ENCODE measurements around the gene CORO2B.

The CORO2B gene

DNA sequence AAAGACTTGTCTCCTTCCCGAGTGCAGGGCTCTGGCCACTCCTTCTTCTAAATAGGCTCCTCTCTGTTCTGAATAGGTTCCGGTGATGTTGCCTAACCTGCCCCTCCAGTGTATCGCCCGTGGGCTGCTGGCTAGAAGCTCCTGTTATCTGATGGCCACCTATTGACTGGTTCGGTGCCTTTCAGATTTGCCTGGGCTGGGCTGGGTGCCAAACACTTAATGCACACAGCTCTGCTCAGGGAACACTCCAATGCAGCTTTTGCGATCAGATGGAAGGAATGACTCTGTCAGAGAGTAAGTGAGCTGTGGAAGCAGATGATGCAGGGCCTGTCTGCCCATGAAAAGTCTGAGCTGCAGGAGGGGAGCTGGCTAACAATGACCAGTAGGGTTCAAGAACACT, 112.9 kb downstream of the CORO2B start:
- CTCF ChIA-PET: interaction anchor here (0.6 to 1.9 kb wide), 3 partner anchors 11 to 54 kb away, joined by 3 to 6 read pairs (median 3); no protein-coding TSS in a partner anchor
- H3K36me3 ChIP-seq (ENCODE audit: control insufficient read depth in 4 of 4, insufficient read depth in 4 of 4, low read length in 3 of 4): no peaks in the 10 kb centered on the region
- POLR2A ChIA-PET: no interaction called here
- no peak overlapping the region for H3K4me3 ChIP-seq (ENCODE audit: control insufficient read depth in 1 of 7, extremely low read depth in 1 of 7, insufficient read depth in 4 of 7, low read depth in 2 of 7, low read length in 6 of 7)
- H3K9me3 ChIP-seq (ENCODE audit: control extremely low read depth in 1 of 5, control insufficient read depth in 4 of 5, insufficient read depth in 2 of 5, low read depth in 1 of 5, low read length in 4 of 5): no peaks in the 10 kb centered on the region
- no peak for DNase-seq
- WGBS (ENCODE audit: insufficient coverage): 93% methylated on average over 4 of the region's 6 CpGs
- peaks cover 0 to 6% (median 4%) of the 10 kb centered on the region in 4 experiments for H3K4me1 ChIP-seq (ENCODE audit: control extremely low read depth in 1 of 4, control insufficient read depth in 4 of 4, insufficient read depth in 4 of 4, low read length in 3 of 4)
- H3K27me3 ChIP-seq (replicated peaks in 2 of 5; ENCODE audit: control insufficient read depth in 4 of 5, insufficient read depth in 5 of 5, low read length in 4 of 5): no peaks in the 10 kb centered on the region
- H3K27ac ChIP-seq (ENCODE audit: insufficient read depth in 1 of 2, low read depth in 1 of 2, low read length in 2 of 2, poor library complexity in 1 of 2, severe bottlenecking in 2 of 2): no peak overlapping the region

DNA sequence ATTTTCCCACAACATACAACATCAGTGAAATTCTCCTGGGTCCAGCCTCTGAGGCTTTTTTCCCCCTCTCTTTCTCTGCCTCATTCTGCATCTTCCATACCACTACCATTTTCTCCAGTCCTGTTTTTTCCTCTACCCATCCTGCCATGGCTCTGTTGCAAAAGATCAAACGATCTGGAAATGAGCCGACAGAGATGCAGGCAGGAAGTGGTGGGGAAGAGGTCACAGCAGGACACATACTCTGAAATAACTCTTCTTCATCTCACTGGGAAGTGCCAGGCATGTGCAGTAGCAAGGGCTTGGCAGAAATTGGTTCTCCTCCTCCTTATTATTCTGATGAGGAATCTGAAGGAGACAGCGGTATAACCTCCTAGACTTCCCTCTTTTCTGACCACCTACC, 114.3 kb downstream of the CORO2B start:
- Histone ChIP-seq H3K4me3 (ENCODE audit: control insufficient read depth in 1 of 7, extremely low read depth in 1 of 7, insufficient read depth in 4 of 7, low read depth in 2 of 7, low read length in 6 of 7) (no peak overlapping the region), H3K9me3 (ENCODE audit: control extremely low read depth in 1 of 5, control insufficient read depth in 4 of 5, insufficient read depth in 2 of 5, low read depth in 1 of 5, low read length in 4 of 5) (no peaks in the 10 kb centered on the region), H3K4me1 (ENCODE audit: control extremely low read depth in 1 of 4, control insufficient read depth in 4 of 4, insufficient read depth in 4 of 4, low read length in 3 of 4) (peaks cover 0 to 6% (median 4%) of the 10 kb centered on the region in 4 experiments), H3K36me3 (ENCODE audit: control insufficient read depth in 4 of 4, insufficient read depth in 4 of 4, low read length in 3 of 4) (no peaks in the 10 kb centered on the region), H3K27me3 (replicated peaks in 2 of 5; ENCODE audit: control insufficient read depth in 4 of 5, insufficient read depth in 5 of 5, low read length in 4 of 5) (no peaks in the 10 kb centered on the region), H3K27ac (ENCODE audit: insufficient read depth in 1 of 2, low read depth in 1 of 2, low read length in 2 of 2, poor library complexity in 1 of 2, severe bottlenecking in 2 of 2) (no peak overlapping the region)
- WGBS (ENCODE audit: insufficient coverage): 40% methylated on average over 2 of the region's 3 CpGs
- ChIA-PET POLR2A (no interaction called here), CTCF (no interaction called here)
- DNase-seq: peak in 2 of 3 donors; percentile 16 to 26

DNA sequence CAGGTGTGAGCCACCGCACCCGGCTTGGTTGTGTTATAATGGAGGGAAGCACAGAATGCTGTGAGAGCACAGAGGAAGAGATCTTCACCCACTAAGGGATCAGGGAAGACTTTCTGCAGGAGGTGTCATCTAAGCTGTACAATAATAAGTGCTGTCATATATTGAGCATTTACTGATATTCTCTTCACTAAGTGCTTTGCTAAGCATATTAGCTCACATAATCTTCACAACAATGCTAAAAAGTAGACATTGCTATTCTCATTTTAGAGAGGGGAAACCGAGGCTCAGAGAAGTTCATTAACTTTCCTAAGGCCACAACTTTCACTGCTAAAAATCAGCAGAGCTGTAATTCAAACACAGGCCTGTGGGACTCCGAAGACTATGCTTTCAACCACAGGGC, 115.3 kb downstream of the CORO2B start:
- CTCF ChIA-PET: interaction anchor here (1.1 to 1.2 kb wide), 2 partner anchors 9 to 32 kb away, joined by 3 read pairs; no protein-coding TSS in a partner anchor
- WGBS (ENCODE audit: insufficient coverage): 98% methylated on average over 4 of the region's 4 CpGs
- no peak overlapping the region for H3K4me3 ChIP-seq (ENCODE audit: control insufficient read depth in 1 of 7, extremely low read depth in 1 of 7, insufficient read depth in 4 of 7, low read depth in 2 of 7, low read length in 6 of 7)
- H3K36me3 ChIP-seq (ENCODE audit: control insufficient read depth in 4 of 4, insufficient read depth in 4 of 4, low read length in 3 of 4): no peaks in the 10 kb centered on the region
- H3K27ac ChIP-seq (ENCODE audit: insufficient read depth in 1 of 2, low read depth in 1 of 2, low read length in 2 of 2, poor library complexity in 1 of 2, severe bottlenecking in 2 of 2): no peak overlapping the region
- H3K4me1 ChIP-seq (ENCODE audit: control extremely low read depth in 1 of 4, control insufficient read depth in 4 of 4, insufficient read depth in 4 of 4, low read length in 3 of 4): peaks cover 0 to 6% (median 4%) of the 10 kb centered on the region in 4 experiments
- DNase-seq: no peak
- POLR2A ChIA-PET: no interaction called here
- H3K9me3 ChIP-seq (ENCODE audit: control extremely low read depth in 1 of 5, control insufficient read depth in 4 of 5, insufficient read depth in 2 of 5, low read depth in 1 of 5, low read length in 4 of 5): no peaks in the 10 kb centered on the region
- H3K27me3 ChIP-seq (replicated peaks in 2 of 5; ENCODE audit: control insufficient read depth in 4 of 5, insufficient read depth in 5 of 5, low read length in 4 of 5): no peaks in the 10 kb centered on the region

DNA sequence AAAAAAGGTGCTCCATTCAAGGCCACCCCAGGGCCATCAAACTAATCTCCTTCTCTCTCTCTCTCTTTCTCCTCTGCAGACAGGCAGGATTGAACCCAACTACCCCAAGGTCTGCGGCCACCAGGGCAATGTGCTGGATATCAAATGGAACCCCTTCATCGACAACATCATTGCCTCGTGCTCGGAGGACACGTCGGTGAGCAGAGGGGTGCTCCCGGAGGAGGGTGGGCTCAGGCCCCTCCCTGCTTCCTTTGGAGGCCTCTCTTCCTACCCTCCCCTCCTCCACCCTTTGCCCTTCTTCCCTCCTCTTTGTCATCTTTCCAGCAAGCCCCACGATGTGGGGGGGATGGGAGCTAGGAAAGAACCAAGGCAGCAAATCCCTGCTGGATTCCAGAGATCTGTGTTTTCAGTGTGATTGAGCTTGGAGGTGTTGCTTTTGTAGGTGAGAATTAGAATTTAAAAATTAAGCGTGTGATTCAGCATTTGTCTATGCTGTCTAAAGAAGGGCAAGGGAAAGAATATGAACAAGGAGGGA, 116.3 kb downstream of the CORO2B start:
- peaks cover 0 to 12% (median 5%) of the 10 kb centered on the region in 4 experiments for H3K4me1 ChIP-seq (ENCODE audit: control extremely low read depth in 1 of 4, control insufficient read depth in 4 of 4, insufficient read depth in 4 of 4, low read length in 3 of 4)
- no peaks in the 10 kb centered on the region for H3K9me3 ChIP-seq (ENCODE audit: control extremely low read depth in 1 of 5, control insufficient read depth in 4 of 5, insufficient read depth in 2 of 5, low read depth in 1 of 5, low read length in 4 of 5)
- H3K36me3 ChIP-seq (ENCODE audit: control insufficient read depth in 4 of 4, insufficient read depth in 4 of 4, low read length in 3 of 4): no peaks in the 10 kb centered on the region
- 100% methylated on average over 8 of the region's 9 CpGs for WGBS (ENCODE audit: insufficient coverage)
- no peaks in the 10 kb centered on the region for H3K27me3 ChIP-seq (replicated peaks in 2 of 5; ENCODE audit: control insufficient read depth in 4 of 5, insufficient read depth in 5 of 5, low read length in 4 of 5)
- H3K4me3 ChIP-seq (ENCODE audit: control insufficient read depth in 1 of 7, extremely low read depth in 1 of 7, insufficient read depth in 4 of 7, low read depth in 2 of 7, low read length in 6 of 7): no peak overlapping the region
- ChIA-PET POLR2A (interaction anchor here (0.7 kb wide), 1 partner anchor 857 kb away, joined by 3 read pairs; no protein-coding TSS in a partner anchor), CTCF (interaction anchor here (1.2 kb wide), 1 partner anchor 8 kb away, joined by 3 read pairs; no protein-coding TSS in a partner anchor)
- DNase-seq: no peak
- H3K27ac ChIP-seq (ENCODE audit: insufficient read depth in 1 of 2, low read depth in 1 of 2, low read length in 2 of 2, poor library complexity in 1 of 2, severe bottlenecking in 2 of 2): no peak overlapping the region

DNA sequence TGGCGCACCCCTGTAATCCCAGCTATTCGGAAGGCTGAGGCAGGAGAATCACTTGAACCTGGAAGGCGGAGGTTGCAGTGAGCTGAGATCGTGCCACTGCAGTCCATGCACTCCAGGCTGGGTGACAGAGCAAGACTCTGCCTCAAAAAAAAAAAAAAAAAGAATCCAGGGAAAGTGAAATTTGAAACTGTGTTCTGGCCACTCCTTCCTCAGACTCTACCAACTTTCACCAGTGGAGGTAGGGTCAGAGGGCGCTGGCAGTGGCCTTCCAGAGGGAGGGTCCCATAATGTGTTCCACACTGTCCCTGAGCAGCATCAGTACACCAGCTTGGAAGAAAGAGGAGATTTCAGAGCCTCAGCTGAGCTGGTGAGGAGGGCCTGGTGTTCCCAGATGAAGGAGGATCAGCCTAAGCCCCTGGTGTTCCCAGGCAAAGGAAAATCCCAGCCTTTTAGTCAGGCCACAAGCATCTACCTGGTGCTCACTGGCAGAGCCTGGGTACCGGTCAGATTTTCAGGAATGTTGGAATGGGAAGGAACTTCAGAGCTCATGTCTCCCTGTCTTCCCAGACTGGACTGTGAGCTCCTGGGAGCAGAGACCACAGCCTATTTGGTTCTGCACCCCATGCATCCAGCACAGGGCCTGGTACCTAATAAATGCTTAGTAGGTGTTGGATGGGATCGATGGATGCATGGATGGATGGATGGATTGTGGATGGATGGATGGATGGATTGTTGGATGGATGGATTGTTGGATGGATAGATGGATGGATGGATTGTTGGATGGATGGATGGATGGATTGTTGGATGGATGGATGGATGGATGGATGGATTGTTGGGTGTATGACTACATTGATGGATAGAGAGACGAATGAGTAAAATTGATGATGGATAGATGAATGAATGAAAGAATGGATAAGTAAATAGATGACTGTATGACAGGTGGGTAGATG, 117.9 kb downstream of the CORO2B start:
- Histone ChIP-seq H3K36me3 (ENCODE audit: control insufficient read depth in 4 of 4, insufficient read depth in 4 of 4, low read length in 3 of 4) (no peaks in the 10 kb centered on the region), H3K27me3 (replicated peaks in 2 of 5; ENCODE audit: control insufficient read depth in 4 of 5, insufficient read depth in 5 of 5, low read length in 4 of 5) (no peaks in the 10 kb centered on the region), H3K27ac (ENCODE audit: insufficient read depth in 1 of 2, low read depth in 1 of 2, low read length in 2 of 2, poor library complexity in 1 of 2, severe bottlenecking in 2 of 2) (no peak overlapping the region), H3K9me3 (ENCODE audit: control extremely low read depth in 1 of 5, control insufficient read depth in 4 of 5, insufficient read depth in 2 of 5, low read depth in 1 of 5, low read length in 4 of 5) (no peaks in the 10 kb centered on the region), H3K4me3 (ENCODE audit: control insufficient read depth in 1 of 7, extremely low read depth in 1 of 7, insufficient read depth in 4 of 7, low read depth in 2 of 7, low read length in 6 of 7) (no peak overlapping the region), H3K4me1 (ENCODE audit: control extremely low read depth in 1 of 4, control insufficient read depth in 4 of 4, insufficient read depth in 4 of 4, low read length in 3 of 4) (peaks cover 0 to 17% (median 9%) of the 10 kb centered on the region in 4 experiments)
- no peak for DNase-seq
- 100% methylated on average over 6 of the region's 8 CpGs for WGBS (ENCODE audit: insufficient coverage)
- CTCF ChIA-PET: interaction anchor here (0.6 to 2.0 kb wide), 4 partner anchors 22 to 179 kb away, joined by 3 to 5 read pairs (median 4); no protein-coding TSS in a partner anchor
- POLR2A ChIA-PET: no interaction called here

DNA sequence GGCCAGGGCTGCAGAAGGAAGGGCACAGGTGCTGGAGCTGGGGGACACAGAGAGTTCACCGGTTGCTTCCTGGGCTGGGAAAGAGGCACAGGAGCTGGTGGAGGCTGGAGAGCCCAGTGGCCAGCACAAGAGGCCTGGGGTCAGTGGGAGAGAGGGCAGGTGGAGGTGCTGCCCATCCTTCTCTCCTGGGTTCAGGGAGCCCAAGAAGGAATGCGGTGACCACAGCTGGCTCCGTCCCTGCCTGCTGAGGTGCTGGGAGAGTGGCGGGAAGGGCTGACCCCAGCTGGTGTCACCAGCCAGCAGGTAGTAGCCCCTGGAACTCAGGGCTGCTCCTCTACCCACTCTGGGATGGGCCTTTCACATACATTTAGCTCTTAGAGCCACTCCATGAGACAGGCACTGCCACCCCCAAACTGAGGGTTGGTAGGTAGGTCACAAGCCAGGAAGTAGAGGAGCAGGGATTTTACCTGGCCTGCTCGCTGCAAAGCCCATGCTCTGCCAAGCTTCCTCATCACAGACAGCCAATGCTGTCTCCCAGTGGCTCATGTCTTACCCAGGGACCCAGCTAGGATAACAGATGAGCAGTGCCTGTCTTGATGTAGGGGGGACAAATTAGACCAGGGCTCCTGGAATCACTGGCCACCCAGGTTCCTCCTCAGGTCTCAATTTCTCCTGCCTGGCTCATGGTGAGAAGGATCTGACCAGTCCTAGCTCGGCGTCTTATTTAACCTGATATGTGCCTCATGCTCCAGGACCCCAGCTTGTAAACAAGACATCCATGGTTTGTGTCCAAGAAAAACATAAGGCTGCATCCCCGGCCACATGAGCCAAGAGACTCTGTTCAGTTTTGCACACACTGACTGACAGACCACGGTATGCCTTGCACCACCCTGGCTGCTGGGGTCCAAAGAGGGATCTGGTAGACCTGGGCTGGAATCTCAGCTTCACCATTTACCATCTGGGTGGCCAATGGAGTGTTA, 119.2 kb downstream of the CORO2B start:
- CTCF ChIA-PET: interaction anchor here (0.5 to 2.0 kb wide), 3 partner anchors 24 to 429 kb away, joined by 3 to 5 read pairs (median 4); no protein-coding TSS in a partner anchor
- Histone ChIP-seq H3K4me3 (ENCODE audit: control insufficient read depth in 1 of 7, extremely low read depth in 1 of 7, insufficient read depth in 4 of 7, low read depth in 2 of 7, low read length in 6 of 7) (no peak overlapping the region), H3K9me3 (ENCODE audit: control extremely low read depth in 1 of 5, control insufficient read depth in 4 of 5, insufficient read depth in 2 of 5, low read depth in 1 of 5, low read length in 4 of 5) (no peaks in the 10 kb centered on the region), H3K4me1 (ENCODE audit: control extremely low read depth in 1 of 4, control insufficient read depth in 4 of 4, insufficient read depth in 4 of 4, low read length in 3 of 4) (peaks cover 0 to 15% (median 8%) of the 10 kb centered on the region in 4 experiments), H3K27me3 (replicated peaks in 2 of 5; ENCODE audit: control insufficient read depth in 4 of 5, insufficient read depth in 5 of 5, low read length in 4 of 5) (no peaks in the 10 kb centered on the region), H3K27ac (ENCODE audit: insufficient read depth in 1 of 2, low read depth in 1 of 2, low read length in 2 of 2, poor library complexity in 1 of 2, severe bottlenecking in 2 of 2) (no peak overlapping the region), H3K36me3 (ENCODE audit: control insufficient read depth in 4 of 4, insufficient read depth in 4 of 4, low read length in 3 of 4) (no peaks in the 10 kb centered on the region)
- POLR2A ChIA-PET: no interaction called here
- WGBS (ENCODE audit: insufficient coverage): 98% methylated on average over 8 of the region's 9 CpGs
- no peak for DNase-seq

All from common myeloid progenitor, CD34-positive (primary cell).